ENCODE results near the gene ZNF101. TPM values are rescaled to one million over a fixed set of nuclear protein-coding genes. Genes with fewer than 3 reads are reported as not detected.

Gene ZNF101
- total and polyA plus RNA-seq, 9 of the 15 experiments (the other 6 are each of a cell fraction or from before 2014, with no cell fraction given) = 9.6 to 20.3 (median 12.4) TPM

GRCh38 chr19:19627621-19628500, 40.8 kb upstream of the ZNF101 start, which contains the start of gene LPAR2:
Gene LPAR2 (minus strand): TSS chr19:19628220. CDS start chr19:19627275, 945 bp downstream.
- Histone ChIP-seq H3K4me3 (no peak within 1 kb of the TSS), H2AFZ (ENCODE audit: low read depth, low read length) (no peak within 1 kb of the TSS), H3K9ac (ENCODE audit: insufficient read depth in 1 of 2, low read depth in 2 of 2, low read length in 2 of 2) (no peak within 1 kb of the TSS), H3K4me2 (ENCODE audit: insufficient read depth, low read length) (no peak within 1 kb of the TSS), H3K9me3 (replicated peaks; ENCODE audit: control insufficient read depth, insufficient read depth, low read depth, low read length) (no peaks in the 10 kb centered on the region), H3K27me3 (ENCODE audit: control insufficient read depth in 2 of 2, insufficient read depth in 2 of 2, low read length in 2 of 2) (no peaks in the 10 kb centered on the region; a peak in 1 of 5 replicates), H3K79me2 (ENCODE audit: control insufficient read depth, insufficient read depth, low read length) (no peaks in the 10 kb centered on the region), H3K4me1 (replicated peaks in 1 of 2; ENCODE audit: control insufficient read depth in 2 of 2, insufficient read depth in 2 of 2, low read length in 2 of 2) (peaks cover 2 to 24% of the 10 kb centered on the region in 2 experiments; a peak in 4 of 5 replicates), H3K36me3 (ENCODE audit: control insufficient read depth, insufficient read depth, low read length) (peaks cover 8% of the 10 kb centered on the region; the same call in 2 of the 3 replicates), H3K27ac (ENCODE audit: extremely low read depth, low read depth, low read length) (no peak within 1 kb of the TSS), H3K9me1 (ENCODE audit: control insufficient read depth, insufficient read depth, low read length) (no peaks in the 10 kb centered on the region), H4K20me1 (replicated peaks; ENCODE audit: control insufficient read depth, insufficient read depth, low read length) (no peaks in the 10 kb centered on the region)
- no peak for DNase-seq (ENCODE audit: extremely low read depth in 1 of 4, low spot score in 3 of 4)
- WGBS (ENCODE audit: insufficient coverage, low coverage, missing lambda C conversion rate) = 91% methylated on average over 21 of the region's 87 CpGs
- POLR2A ChIA-PET = no interaction called here
- TF ChIP-seq HMGN3 (IDR thresholded peaks at IDR 0.05; ENCODE audit: borderline replicate concordance, extremely low read depth, insufficient read length, low read depth, low read length) (no peak), E2F5 (CRISPR knock-in tag; IDR thresholded peaks at IDR 0.05) (no peak), ZNF830 (CRISPR knock-in tag; IDR thresholded peaks at IDR 0.05) (no peak), ZNF778 (CRISPR knock-in tag; IDR thresholded peaks at IDR 0.05) (no peak), ZBTB33 (CRISPR knock-in tag; IDR thresholded peaks at IDR 0.05) (0 out of 2 replicates have a peak, but pooled peaks have one; percentile 5), ZNF311 (CRISPR knock-in tag; IDR thresholded peaks at IDR 0.05) (no peak), POLR2G (IDR thresholded peaks at IDR 0.05; ENCODE audit: low read depth, low read length) (peak; percentile 49; the same call in 1 of the 2 replicates), ZNF444 (CRISPR knock-in tag; IDR thresholded peaks at IDR 0.05) (no peak), HMG20A (CRISPR knock-in tag; conservative IDR thresholded peaks at IDR 0.05) (no peak), ZNF551 (CRISPR knock-in tag; IDR thresholded peaks at IDR 0.05) (no peak)
- intact Hi-C loops (cut with micrococcal nuclease) = no loop called here
- no TSS peak for BruUV-seq (replicated peaks)
- FAIRE-seq = no peak
- no peak for ATAC-seq
- CTCF ChIA-PET (ENCODE audit: low intra/inter-chr PET ratio) = no interaction called here
- in situ Hi-C loops (cut with MboI) = loop anchor here (25.0 kb wide), 1 partner anchor 91 kb away; the partner anchor contains the start of genes CILP2 and YJEFN3
